Measurements from ENCODE around the gene BRPF1.

BRPF1 gene

GRCh38 chr3:9791790-9792404 is 60.4 kb downstream of the BRPF1 start:
- no peak for DNase-seq

GRCh38 chr3:9792405-9793160 is 61.0 kb downstream of the BRPF1 start, which contains the start of the genes ARPC4 and TADA3:
ARPC4 (plus strand) TSS chr3:9793082; CDS start chr3:9793122, 40 bp downstream.
TADA3 (minus strand) TSS chr3:9792473; CDS start chr3:9791466, 1,007 bp downstream.
- DNase-seq = peak; percentile 99

GRCh38 chr3:9793161-9793781 is 61.7 kb downstream of the BRPF1 start:
- no peak for DNase-seq

DNA sequence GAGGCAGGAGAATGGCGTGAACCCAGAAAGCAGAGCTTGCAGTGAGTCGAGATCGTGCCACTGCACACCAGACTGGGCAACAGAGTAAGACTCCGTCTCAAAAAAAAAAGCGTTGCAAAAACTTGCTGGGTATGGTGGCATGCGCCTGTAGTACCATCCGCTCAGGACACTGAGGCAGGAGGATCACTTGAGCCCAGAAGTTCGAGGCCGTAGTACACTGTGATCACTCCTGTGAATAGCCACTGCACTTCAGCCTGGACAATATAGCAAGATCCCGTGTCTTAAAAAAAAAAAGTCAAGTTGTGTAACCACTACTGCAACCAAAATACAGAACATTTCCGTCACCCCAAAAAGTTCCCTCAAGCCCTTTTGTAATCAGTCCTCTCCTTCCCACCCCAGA is 62.9 kb downstream of the BRPF1 start:
- no peak for DNase-seq

DNA sequence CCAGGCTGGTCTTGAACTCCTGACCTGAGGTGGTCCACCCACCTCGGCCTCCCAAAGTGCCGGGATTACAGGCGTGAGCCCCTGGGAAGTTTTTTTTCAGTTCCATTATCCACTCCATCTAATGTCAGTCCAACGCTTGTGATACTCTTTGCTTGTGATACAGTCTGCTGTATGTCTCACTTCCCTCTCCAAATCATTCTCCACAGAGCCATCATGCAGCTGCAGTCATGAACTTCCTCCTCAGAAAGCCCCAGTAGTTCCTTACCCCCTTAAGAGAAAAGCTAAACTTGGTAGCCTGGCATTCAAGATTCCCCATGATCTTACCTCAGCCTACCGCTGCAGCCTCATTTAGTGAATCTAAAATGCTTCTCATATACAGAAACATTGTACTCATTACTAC is 63.7 kb downstream of the BRPF1 start:
- no peak for DNase-seq

GRCh38 chr3:9797196-9797945 is 65.8 kb downstream of the BRPF1 start:
- DNase-seq = no peak
